Panc1 (cell line): ENCODE results near the gene CDH8. TPM values are rescaled to one million over a fixed set of nuclear protein-coding genes. Genes with fewer than 3 reads are reported as not detected.

Experiments
- ATAC-seq: fragments of 200-7000 bp; cut with Tn5 transposase; 2 replicates; pipeline ENCODE4 v1.9.1; 2020; ENCODE audit warnings: mild to moderate bottlenecking, moderate library complexity
- BruUV-seq: library from RNA; stranded (reverse); fragments of 400-500 nt; replicated peaks from 2 replicates; lab custom pipeline; 2021; lab: Mats Ljungman, UMichigan
- CTCF ChIA-PET: fragments of 300-600 bp; sonication (Branson Sonifier 250); formaldehyde crosslinking; loops from one replicate; lab custom pipeline; 2022; ENCODE audit warnings: antibody characterized with exemption; lab: Charles Lee
- POLR2A ChIA-PET: fragments of 300-600 bp; sonication (Branson Sonifier 250); formaldehyde crosslinking; loops from one replicate; lab custom pipeline; 2022; ENCODE audit warnings: antibody characterized with exemption; lab: Charles Lee
- DNase-seq: peaks from one replicate; pipeline ENCODE4 v3.0.0-alpha.2; 2010; ENCODE audit warnings: low read depth, low spot score
- H3K27ac ChIP-seq: 2 replicates; pipeline ENCODE4 v1.5.1; 2011; ENCODE audit warnings: mild to moderate bottlenecking, low read length, inconsistent platforms
- H3K27me3 ChIP-seq: fragments of 200-500 bp; sonication (Bioruptor generic); 2 replicates; pipeline ENCODE4 v1.6.0; 2014; ENCODE audit warnings: low read length, inconsistent platforms; ENCODE audit not compliant: control insufficient read depth, insufficient read depth
- H3K36me3 ChIP-seq: fragments of 200-500 bp; sonication (Bioruptor generic); 2 replicates; pipeline ENCODE4 v1.5.1; 2014; ENCODE audit warnings: inconsistent platforms, mild to moderate bottlenecking, low read length, moderate library complexity; ENCODE audit not compliant: control insufficient read depth, insufficient read depth
- H3K4me1 ChIP-seq: 2 replicates; pipeline ENCODE4 v1.5.1; 2011; ENCODE audit warnings: inconsistent platforms, mild to moderate bottlenecking, low read length, moderate library complexity; ENCODE audit not compliant: control insufficient read depth, insufficient read depth
- H3K4me3 ChIP-seq, 2 experiments: 2 replicates each; pipeline ENCODE4 v1.5.1; 2011 to 2012; ENCODE audit warnings: low read depth in 2 of 2, low read length in 2 of 2, mild to moderate bottlenecking in 2 of 2, inconsistent platforms in 1 of 2, moderate library complexity in 1 of 2
- H3K9me3 ChIP-seq: fragments of 200-500 bp; sonication (Bioruptor generic); 2 replicates; pipeline ENCODE4 v1.5.1; 2014; ENCODE audit warnings: low read depth, mild to moderate bottlenecking, inconsistent platforms, low read length, moderate library complexity; ENCODE audit not compliant: control insufficient read depth, insufficient read depth
- POLR2AphosphoS5 ChIP-seq: IDR thresholded peaks from 2 replicates; pipeline ENCODE4 v1.6.1; 2012; ENCODE audit warnings: mild to moderate bottlenecking, low read depth, low read length, moderate library complexity
- SIN3A ChIP-seq: IDR thresholded peaks from 2 replicates; pipeline ENCODE4 v1.6.1; 2012; ENCODE audit warnings: low read depth, mild to moderate bottlenecking, low read length, moderate library complexity, borderline replicate concordance; ENCODE audit not compliant: insufficient read depth
- TCF7L2 ChIP-seq: IDR thresholded peaks from 2 replicates; pipeline ENCODE4 v1.6.1; 2011; ENCODE audit warnings: mild to moderate bottlenecking, low read depth, low read length, inconsistent platforms
- in situ Hi-C: cut with HindIII; loops from 2 replicates; pipeline ENCODE4 v1.10.0; 2016; ENCODE audit warnings: low sequenced_read_pairs, low pct_unique_long_range_greater_than_20kb
- intact Hi-C: fragments of 100-400 bp; cut with micrococcal nuclease; formaldehyde crosslinking; loops from one replicate; pipeline ENCODE4 v1.10.0; 2022; ENCODE audit not compliant: unreplicated experiment
- total RNA-seq: library from RNA; stranded (reverse); gene quantifications from one replicate; pipeline ENCODE4 v1.2.1, GENCODE V29; 2021; ENCODE audit not compliant: unreplicated experiment
- TF ChIP-seq, protein P1 (sequence below), 2 experiments: IDR thresholded peaks; 2 replicates each; pipeline ENCODE4 v1.6.1; 2011 to 2012; ENCODE audit warnings: low read depth in 2 of 2, control low read depth in 1 of 2, low read length in 1 of 2, mild to moderate bottlenecking in 1 of 2, moderate library complexity in 1 of 2; ENCODE audit not compliant: insufficient read depth in 1 of 2
- TF ChIP-seq, protein P2 (sequence below): fragments of 450-650 bp; IDR thresholded peaks from 2 replicates; pipeline ENCODE4 v1.5.1; 2017; ENCODE audit warnings: mild to moderate bottlenecking

CDH8 gene
- total RNA-seq, 1 experiment from 2014 or later, result 0.21 TPM

DNA sequence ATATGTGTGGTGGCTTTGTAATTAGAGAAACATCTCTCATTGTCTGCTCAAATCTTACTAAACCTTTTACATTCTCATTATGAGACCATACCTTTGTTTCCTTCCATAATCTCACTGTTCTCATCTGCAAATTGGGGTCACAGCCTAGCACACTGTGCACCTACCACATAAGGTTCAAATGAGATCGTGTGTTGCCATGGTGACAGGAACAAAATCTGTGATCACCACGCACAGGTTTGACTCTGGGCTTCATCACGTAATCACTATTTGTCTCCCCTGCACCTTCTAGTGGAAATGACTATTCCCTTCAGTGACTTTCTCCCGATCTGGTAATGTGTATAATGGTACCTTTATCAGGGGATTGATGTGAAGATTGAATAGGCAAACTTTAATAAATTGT, 26.1 kb downstream of the CDH8 start:
- ChIA-PET CTCF (no interaction called here), POLR2A (no interaction called here)
- intact Hi-C loops (no loop called here), in situ Hi-C loops (no loop called here)
- no peak for TF ChIP-seq POLR2AphosphoS5
- TF ChIP-seq, protein P1, sequence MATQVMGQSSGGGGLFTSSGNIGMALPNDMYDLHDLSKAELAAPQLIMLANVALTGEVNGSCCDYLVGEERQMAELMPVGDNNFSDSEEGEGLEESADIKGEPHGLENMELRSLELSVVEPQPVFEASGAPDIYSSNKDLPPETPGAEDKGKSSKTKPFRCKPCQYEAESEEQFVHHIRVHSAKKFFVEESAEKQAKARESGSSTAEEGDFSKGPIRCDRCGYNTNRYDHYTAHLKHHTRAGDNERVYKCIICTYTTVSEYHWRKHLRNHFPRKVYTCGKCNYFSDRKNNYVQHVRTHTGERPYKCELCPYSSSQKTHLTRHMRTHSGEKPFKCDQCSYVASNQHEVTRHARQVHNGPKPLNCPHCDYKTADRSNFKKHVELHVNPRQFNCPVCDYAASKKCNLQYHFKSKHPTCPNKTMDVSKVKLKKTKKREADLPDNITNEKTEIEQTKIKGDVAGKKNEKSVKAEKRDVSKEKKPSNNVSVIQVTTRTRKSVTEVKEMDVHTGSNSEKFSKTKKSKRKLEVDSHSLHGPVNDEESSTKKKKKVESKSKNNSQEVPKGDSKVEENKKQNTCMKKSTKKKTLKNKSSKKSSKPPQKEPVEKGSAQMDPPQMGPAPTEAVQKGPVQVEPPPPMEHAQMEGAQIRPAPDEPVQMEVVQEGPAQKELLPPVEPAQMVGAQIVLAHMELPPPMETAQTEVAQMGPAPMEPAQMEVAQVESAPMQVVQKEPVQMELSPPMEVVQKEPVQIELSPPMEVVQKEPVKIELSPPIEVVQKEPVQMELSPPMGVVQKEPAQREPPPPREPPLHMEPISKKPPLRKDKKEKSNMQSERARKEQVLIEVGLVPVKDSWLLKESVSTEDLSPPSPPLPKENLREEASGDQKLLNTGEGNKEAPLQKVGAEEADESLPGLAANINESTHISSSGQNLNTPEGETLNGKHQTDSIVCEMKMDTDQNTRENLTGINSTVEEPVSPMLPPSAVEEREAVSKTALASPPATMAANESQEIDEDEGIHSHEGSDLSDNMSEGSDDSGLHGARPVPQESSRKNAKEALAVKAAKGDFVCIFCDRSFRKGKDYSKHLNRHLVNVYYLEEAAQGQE (IDR thresholded peaks at IDR 0.05; ENCODE audit: insufficient read depth in 1 of 2, low read depth in 2 of 2, low read length in 1 of 2), result no peak
- no peaks in the 10 kb centered on the region for H3K36me3 ChIP-seq
- ATAC-seq (no peak), DNase-seq (no peak)
- H3K4me3 ChIP-seq, result no peak overlapping the region
- no peaks in the 10 kb centered on the region for H3K27me3 ChIP-seq
- no TSS peak for BruUV-seq
- H3K27ac ChIP-seq, result no peak overlapping the region
- no peaks in the 10 kb centered on the region for H3K9me3 ChIP-seq
- H3K4me1 ChIP-seq, result no peaks in the 10 kb centered on the region

DNA sequence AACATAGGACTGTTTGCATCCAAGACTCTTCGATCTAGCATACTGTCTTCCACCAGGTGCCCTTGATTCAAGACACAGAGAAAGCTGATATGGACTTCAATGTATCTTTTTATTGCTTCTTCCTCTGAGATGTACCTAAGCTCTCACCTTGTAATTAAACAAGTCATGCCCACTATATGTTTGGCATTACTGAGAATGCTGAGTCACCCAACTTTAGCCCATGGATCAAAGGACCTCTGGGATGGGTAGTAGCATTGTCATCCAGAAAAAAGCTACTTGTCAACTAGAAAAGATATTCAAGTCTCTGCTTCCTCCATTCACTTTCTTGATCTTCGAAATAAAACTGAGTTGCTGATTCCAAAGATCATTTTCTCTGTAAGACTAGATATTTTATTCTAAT, 37.8 kb downstream of the CDH8 start:
- H3K27me3 ChIP-seq, result no peaks in the 10 kb centered on the region
- H3K36me3 ChIP-seq, result no peaks in the 10 kb centered on the region
- intact Hi-C loops, result no loop called here
- TF ChIP-seq, protein P2, sequence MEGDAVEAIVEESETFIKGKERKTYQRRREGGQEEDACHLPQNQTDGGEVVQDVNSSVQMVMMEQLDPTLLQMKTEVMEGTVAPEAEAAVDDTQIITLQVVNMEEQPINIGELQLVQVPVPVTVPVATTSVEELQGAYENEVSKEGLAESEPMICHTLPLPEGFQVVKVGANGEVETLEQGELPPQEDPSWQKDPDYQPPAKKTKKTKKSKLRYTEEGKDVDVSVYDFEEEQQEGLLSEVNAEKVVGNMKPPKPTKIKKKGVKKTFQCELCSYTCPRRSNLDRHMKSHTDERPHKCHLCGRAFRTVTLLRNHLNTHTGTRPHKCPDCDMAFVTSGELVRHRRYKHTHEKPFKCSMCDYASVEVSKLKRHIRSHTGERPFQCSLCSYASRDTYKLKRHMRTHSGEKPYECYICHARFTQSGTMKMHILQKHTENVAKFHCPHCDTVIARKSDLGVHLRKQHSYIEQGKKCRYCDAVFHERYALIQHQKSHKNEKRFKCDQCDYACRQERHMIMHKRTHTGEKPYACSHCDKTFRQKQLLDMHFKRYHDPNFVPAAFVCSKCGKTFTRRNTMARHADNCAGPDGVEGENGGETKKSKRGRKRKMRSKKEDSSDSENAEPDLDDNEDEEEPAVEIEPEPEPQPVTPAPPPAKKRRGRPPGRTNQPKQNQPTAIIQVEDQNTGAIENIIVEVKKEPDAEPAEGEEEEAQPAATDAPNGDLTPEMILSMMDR, result no peak
- TF ChIP-seq POLR2AphosphoS5, result no peak
- TF ChIP-seq, protein P1 (IDR thresholded peaks at IDR 0.05; ENCODE audit: insufficient read depth in 1 of 2, low read depth in 2 of 2, low read length in 1 of 2), result no peak
- no peak for TF ChIP-seq TCF7L2
- no peak for TF ChIP-seq SIN3A
- no TSS peak for BruUV-seq
- H3K9me3 ChIP-seq, result no peaks in the 10 kb centered on the region
- DNase-seq (no peak), ATAC-seq (no peak)
- in situ Hi-C loops, result no loop called here
- no peak overlapping the region for H3K4me3 ChIP-seq
- H3K27ac ChIP-seq, result no peak overlapping the region
- CTCF ChIA-PET, result no interaction called here
- no peaks in the 10 kb centered on the region for H3K4me1 ChIP-seq
- POLR2A ChIA-PET, result no interaction called here
